ENCODE results near the gene PDZD4.

The PDZD4 gene, protein sequence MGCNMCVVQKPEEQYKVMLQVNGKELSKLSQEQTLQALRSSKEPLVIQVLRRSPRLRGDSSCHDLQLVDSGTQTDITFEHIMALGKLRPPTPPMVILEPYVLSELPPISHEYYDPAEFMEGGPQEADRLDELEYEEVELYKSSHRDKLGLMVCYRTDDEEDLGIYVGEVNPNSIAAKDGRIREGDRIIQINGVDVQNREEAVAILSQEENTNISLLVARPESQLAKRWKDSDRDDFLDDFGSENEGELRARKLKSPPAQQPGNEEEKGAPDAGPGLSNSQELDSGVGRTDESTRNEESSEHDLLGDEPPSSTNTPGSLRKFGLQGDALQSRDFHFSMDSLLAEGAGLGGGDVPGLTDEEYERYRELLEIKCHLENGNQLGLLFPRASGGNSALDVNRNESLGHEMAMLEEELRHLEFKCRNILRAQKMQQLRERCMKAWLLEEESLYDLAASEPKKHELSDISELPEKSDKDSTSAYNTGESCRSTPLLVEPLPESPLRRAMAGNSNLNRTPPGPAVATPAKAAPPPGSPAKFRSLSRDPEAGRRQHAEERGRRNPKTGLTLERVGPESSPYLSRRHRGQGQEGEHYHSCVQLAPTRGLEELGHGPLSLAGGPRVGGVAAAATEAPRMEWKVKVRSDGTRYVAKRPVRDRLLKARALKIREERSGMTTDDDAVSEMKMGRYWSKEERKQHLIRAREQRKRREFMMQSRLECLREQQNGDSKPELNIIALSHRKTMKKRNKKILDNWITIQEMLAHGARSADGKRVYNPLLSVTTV

DNA sequence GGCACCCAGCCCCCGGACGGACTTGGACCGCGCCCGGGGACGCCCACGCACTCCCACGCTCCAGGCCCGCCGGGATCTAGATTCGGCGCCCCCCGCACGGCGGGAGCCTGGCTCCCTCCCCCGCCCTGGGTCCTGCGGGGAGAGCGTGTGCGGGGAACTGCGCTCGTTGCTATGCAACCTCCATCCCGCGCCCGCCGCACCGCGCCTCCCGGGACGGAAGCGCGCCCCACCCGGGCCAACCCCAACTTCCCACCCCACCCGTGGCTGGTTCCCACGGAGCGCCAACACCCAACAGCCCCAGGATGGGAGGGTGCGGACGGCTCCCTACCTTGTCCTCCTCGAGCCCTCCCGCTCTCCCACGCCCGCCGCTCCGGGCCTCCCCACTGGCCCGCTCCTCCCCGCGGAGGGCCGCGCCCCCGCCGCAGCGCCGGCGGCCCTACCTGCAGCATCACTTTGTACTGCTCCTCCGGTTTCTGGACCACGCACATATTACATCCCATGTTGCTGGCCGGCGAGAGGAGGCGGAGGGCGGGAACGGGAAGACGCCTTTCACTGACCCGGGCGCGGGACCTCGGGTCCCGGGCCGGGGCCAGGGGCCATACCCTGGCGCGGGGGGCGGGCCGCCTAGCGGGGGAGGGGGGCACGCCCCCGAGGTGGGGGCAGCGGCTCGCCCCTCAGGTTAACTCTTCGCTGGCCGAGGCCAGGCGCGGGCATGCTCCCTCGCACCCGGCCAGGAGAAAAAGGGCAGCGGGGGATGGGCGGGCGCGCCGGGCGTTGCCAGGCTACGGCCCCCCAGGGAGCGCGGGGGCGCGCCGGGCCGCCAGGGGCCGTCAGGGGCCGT lies at the start of gene PDZD4:
PDZD4 (minus strand) TSS at position 746 of the 841 bp plus-strand sequence; CDS start at position 500, 246 bp downstream.
- no peak for DNase-seq (ENCODE audit: low read depth)
- TF ChIP-seq, protein P1, sequence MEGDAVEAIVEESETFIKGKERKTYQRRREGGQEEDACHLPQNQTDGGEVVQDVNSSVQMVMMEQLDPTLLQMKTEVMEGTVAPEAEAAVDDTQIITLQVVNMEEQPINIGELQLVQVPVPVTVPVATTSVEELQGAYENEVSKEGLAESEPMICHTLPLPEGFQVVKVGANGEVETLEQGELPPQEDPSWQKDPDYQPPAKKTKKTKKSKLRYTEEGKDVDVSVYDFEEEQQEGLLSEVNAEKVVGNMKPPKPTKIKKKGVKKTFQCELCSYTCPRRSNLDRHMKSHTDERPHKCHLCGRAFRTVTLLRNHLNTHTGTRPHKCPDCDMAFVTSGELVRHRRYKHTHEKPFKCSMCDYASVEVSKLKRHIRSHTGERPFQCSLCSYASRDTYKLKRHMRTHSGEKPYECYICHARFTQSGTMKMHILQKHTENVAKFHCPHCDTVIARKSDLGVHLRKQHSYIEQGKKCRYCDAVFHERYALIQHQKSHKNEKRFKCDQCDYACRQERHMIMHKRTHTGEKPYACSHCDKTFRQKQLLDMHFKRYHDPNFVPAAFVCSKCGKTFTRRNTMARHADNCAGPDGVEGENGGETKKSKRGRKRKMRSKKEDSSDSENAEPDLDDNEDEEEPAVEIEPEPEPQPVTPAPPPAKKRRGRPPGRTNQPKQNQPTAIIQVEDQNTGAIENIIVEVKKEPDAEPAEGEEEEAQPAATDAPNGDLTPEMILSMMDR (IDR thresholded peaks at IDR 0.05; ENCODE audit: low read length, missing control alignments): no peak

DNA sequence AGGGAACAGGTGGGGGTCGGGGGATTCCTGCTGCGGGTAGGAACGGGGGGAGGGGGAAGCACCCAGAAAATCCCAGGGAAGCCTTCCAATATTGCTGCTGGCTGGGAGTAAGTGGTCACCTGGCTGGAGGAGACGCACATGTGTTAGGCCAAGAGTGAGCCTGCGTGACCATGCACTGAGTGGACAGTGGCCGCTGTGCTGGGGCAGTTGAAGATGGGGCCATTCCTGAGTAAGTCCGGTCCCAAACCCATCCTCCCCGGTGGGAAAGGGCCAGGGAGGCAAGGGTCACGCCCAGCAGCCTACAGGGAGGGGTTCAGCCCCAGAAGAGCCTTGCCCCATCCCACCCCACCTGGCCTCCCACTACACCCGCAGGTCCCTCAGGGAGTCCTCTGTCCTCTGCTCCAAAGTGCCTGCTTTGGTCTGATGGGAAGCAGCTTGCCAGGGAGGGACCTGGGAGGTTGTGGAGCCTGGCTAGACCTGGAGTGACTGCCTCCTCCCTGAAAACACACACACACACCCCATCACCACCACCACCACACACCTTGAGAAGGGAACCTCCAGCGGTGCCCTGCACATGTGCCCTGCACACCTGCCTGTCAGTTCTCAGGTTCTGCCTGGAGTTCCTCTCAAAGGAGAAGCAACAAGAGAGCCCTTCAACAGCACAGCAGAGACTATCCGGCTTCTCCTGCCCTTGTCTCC lies 49.5 kb upstream of the PDZD4 start:
- no peak overlapping the region for H3K4me3 ChIP-seq (replicated peaks; ENCODE audit: low read depth, low read length)
- no peak for DNase-seq (ENCODE audit: low read depth)
- TF ChIP-seq, protein P1 (IDR thresholded peaks at IDR 0.05; ENCODE audit: low read length, missing control alignments): no peak

More for the DNA sequence above, at the start of gene PDZD4:
- no peak within 1 kb of the TSS for H3K4me3 ChIP-seq (replicated peaks; ENCODE audit: low read depth, low read length)

DNA sequence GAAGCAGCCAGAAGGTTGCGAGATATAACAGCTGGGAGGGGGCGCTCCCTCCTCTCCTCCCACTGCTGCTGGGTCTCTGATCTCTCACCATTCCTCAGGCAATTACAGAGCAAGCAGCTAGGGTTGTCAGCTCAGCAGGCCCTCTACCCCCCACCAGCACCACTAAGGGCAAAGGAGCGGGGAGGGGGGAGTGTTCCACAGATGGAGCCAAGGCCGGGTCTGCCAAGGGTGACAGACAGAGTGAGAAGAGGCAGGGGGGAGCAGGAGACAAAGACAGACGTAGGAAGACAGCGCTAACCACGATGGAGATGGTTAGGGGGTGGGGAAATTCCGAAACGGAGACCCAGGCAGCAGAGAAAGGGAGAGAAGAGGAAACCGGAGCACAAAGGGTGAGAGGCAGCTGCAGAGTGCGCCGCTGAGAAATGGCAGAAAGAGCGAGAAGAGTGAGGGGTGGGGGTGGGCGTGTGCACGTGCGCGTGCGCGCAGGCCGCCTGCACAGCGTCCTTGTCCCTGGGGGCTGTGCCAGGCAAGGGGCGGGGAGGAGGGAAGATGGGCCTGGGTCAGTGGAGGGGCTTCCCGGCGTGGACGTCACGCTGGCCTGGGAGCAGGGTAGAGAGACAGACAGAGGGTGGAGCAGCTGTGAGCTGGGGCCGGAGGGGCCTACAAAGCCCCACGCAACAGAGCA lies 48.8 kb upstream of the PDZD4 start:
- TF ChIP-seq, protein P1 (IDR thresholded peaks at IDR 0.05; ENCODE audit: low read length, missing control alignments): no peak
- DNase-seq (ENCODE audit: low read depth): no peak
- H3K4me3 ChIP-seq (replicated peaks; ENCODE audit: low read depth, low read length): no peak overlapping the region

DNA sequence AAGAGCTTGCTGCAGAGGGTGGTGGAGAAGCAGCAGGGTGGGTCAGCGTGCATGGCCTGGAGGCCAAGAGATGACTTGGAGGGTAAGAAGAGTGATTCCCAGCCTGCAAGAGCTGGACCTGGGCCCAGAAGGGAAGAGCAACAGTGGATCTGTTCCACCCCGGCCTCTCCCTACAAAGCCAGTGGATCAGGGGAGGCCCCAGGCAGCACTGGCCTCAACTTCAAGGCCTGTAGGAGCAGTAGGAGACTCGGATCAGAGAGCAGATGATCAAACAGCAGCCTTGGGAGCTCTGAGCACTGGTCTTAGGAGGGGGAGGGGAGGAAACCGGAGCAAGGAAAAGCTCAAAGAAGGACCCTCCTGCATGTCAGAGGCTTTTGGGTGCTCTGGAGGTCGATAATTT lies 48.0 kb upstream of the PDZD4 start:
- H3K4me3 ChIP-seq (replicated peaks; ENCODE audit: low read depth, low read length): no peak overlapping the region
- TF ChIP-seq, protein P1 (IDR thresholded peaks at IDR 0.05; ENCODE audit: low read length, missing control alignments): no peak
- DNase-seq (ENCODE audit: low read depth): no peak

DNA sequence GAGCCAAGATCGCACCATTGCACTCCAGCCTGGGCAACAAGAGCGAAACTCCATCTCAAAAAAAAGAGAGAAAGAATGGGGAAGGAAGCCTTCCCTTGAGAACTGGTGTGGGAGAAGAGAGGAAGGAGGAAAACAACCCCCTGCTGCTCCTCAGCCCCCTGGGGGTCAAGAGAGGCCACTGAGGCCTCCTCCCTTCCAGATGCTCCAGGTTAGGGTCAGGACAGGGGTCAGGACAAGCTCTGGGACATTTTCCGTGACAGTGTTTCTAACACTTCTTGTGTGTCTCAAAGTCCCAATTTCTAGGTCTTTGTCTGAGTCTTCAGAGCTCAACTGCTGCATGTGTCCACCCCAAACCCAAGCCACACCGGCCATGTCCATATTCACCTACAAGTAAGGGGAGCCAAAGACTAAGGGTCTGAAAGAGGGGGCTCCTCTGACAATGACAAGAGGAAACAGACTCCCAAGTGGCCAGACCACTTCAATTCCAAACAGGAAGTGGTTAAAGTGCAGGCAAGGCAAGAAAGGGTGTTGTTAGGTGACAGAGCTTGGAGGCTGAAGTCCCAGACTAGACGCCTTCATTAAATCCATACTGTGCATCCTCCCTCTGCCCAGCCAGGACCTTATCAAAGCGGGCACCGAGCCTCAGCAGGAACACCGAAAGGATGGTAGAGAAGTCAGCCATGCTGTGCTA lies 47.4 kb upstream of the PDZD4 start:
- TF ChIP-seq, protein P1 (IDR thresholded peaks at IDR 0.05; ENCODE audit: low read length, missing control alignments): no peak
- no peak overlapping the region for H3K4me3 ChIP-seq (replicated peaks; ENCODE audit: low read depth, low read length)
- DNase-seq (ENCODE audit: low read depth): no peak

Data from fibroblast of pulmonary artery (primary cell).